HG02610 (cell line): ENCODE results near the gene FRAT1.
"Not testable (repeated sequence)": the region's sequence is repeated elsewhere in the genome, so short reads cannot be mapped to it uniquely, and the experiment has no call there.

Source experiments
- ATAC-seq: cut with Tn5 transposase; IDR thresholded peaks from one replicate; pipeline ENCODE4 v1.9.1; 2021; ENCODE audit warnings: mild to moderate bottlenecking, moderate library complexity; ENCODE audit not compliant: unreplicated experiment

FRAT1 gene, protein sequence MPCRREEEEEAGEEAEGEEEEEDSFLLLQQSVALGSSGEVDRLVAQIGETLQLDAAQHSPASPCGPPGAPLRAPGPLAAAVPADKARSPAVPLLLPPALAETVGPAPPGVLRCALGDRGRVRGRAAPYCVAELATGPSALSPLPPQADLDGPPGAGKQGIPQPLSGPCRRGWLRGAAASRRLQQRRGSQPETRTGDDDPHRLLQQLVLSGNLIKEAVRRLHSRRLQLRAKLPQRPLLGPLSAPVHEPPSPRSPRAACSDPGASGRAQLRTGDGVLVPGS

DNA sequence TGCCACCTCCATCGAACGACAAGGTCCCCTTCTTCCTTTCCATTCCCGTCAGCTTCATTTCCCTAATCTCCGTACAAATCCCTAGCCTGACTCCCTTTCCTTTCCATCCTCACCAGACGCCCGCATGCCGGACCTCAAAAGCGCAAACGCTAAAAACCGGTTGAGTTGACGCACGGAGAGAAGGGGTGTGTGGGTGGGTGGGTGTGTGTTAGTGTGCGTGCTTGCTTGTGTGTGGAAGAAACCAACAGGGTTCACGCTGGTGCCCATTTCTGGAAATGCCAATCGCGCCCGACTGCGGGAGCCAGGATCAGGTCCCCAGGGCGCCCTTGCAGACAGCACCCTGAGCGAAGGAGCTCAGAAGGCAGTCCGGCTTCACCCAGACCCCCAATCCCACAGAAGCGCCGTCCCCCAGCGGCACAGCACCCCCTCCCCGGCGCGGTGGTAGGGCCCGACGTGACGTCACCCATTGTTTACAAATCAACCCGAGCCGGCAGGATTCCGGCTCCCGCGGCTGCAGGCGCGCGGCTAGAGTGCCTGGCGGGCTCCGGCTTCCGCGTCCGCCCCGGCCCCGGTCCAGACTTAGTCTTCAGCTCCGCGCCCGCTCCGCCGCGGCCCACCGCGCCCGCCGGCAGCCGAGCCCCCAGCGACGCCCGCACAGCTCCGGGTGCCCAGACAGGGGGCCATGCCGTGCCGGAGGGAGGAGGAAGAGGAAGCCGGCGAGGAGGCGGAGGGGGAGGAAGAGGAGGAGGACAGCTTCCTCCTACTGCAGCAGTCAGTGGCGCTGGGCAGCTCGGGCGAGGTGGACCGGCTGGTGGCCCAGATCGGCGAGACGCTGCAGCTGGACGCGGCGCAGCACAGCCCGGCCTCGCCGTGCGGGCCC, at the start of gene FRAT1:
FRAT1 (plus strand) TSS at position 500 of the 880 bp plus-strand sequence; CDS start at position 683, 183 bp downstream.
- ATAC-seq: peak; percentile 79

DNA sequence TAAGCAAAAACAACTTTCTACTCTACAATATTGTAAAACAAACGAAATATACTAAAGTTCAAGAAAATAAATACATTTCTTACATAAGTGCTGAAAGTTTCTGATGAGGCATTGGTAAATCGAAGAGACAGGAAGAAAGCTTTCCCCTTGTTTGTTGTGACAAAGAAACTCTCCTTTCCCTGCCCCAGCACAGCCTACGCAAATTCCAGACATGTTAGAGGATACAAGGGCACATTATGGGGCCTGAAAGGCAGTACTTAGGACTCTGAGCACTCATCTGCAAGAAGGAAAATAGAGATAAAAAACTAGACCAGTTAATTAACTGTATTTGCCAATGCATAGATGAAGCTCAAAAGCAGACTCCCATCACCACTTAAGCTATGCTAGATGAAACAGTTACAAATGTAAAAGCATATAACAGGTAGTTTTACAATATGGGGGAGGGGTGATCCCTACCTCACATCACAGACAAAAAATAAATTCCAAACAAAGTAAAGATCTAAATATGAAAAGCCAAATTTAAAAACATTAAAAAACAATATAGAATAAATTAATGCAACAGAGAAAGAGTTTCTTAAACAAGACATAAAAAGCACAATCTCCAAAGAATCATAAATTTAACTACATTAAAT, 48.4 kb upstream of the FRAT1 start:
- no peak for ATAC-seq

DNA sequence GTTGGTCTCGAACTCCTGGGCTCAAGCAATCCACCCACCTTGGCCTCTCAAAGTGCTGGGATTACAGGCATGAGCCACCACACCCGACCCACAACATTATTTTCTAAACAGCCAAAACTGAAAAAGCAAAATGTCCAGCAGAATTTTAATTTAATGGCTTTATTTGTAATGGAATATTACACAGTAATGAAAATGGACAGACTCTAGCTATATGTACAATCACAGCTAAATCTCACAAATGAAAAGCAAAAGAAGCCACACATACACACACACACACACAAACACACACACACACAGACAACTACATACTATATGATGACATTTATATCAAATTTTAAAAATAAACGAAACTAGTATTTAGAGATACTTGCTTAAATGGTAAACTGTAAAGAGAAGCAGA, 45.4 kb upstream of the FRAT1 start:
- ATAC-seq: no peak

DNA sequence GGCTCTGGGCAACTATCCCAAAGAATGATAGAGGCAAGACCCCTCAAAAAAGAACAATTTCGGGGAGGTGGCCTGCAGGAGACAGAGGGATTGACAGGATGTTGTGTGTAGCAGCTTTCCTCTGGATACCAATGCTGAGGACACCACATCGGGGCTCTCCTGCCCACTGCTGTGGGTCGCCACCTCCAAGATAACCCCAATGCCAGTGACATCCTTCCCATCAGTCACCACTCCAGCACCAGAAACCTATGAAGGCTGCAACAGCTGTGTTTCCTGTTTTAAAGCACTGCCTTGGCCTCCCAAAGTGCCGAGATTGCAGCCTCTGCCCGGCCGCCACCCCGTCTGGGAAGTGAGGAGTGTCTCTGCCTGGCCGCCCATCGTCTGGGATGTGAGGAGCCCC, 44.2 kb upstream of the FRAT1 start:
- ATAC-seq: no peak

DNA sequence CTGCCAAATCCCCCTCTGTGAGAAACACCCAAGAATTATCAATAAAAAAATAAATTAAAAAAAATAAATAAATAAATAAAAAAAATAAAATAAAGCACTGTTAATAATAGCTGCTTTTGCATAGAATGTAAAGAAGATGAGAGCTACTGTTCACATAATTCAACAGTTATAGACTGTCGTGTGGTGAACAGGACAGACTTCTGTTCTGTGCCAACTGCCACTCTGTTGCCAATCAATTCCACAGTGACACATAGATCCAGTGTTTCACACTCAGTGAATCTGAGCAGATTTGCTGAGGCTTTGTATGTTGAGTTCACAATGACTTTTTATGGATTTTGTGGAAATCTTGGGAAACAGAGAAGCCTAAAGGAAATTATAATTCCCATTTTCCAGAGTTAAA, 41.5 kb upstream of the FRAT1 start:
- ATAC-seq: no peak

DNA sequence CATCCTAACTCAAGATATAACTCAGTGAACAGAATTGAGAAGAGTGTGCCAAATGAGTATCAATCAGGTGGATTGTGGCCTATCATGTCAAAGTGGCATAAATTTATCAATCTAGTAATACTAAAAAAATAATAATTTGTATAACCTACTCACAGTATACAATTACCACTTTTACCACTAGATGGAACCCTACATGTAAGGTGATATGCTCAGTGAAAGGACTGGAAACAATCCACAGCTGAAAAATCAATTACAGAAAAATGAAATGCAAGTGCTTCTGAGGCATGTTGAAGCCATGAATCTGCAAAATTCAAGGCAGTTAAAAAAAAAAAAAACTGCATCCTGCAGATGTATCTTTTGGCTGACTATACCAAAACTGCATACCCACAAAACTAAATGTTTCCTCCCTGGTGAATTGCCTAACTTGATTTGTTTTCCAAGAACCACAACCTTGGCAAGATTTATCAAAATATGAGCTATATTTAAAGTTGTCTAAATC, 40.5 kb upstream of the FRAT1 start:
- no peak for ATAC-seq

DNA sequence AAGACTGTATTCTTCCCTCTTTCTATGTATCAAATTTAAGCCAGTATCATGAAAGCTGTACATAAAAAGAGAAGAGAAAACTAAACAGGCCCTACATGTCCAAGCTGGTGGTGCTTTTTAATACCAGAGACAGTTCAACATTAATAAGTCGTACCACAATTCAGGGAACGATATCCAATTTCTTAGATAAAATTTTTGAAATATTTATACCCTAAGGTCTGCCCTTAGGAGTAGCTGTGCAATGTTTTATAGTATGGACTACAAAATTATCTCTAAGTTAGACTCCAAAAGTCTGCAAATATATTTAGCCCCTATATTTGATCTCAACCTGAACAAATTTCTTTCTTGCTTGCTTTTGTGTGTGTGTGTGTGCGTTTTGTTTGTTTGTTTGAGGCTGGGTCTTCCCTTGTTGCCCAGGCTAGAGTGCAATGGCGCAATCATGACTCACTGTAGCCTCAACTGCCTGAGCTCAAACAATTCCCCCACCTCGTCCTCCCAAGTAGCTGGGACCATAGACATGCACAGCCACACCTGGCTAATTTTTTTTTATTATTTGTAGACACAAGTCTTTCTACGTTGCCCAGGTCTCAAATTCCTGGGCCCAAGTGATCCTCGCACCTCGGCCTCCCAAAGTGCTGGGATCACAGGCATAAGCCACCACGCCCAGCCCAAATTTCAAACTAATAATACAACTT, 39.8 kb upstream of the FRAT1 start:
- no peak for ATAC-seq

DNA sequence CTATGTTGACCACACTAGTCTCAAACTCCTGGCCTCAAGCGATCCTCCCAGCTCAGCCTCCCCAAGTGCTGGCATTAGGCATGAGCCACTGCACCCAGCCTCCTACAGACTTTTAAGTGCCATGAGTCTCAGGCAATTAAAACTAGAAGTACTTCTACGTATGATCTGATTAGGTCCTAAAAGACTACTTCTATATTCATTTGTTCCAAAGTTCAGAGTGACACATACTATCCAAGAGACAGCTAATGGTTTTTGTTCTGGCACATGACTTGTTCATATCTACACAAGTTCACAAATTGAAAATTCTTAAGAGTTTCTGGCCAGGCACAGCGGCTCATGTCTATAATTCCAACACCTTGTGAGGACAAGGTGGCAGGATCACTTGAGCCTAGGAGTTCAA, 38.3 kb upstream of the FRAT1 start:
- ATAC-seq: no peak

DNA sequence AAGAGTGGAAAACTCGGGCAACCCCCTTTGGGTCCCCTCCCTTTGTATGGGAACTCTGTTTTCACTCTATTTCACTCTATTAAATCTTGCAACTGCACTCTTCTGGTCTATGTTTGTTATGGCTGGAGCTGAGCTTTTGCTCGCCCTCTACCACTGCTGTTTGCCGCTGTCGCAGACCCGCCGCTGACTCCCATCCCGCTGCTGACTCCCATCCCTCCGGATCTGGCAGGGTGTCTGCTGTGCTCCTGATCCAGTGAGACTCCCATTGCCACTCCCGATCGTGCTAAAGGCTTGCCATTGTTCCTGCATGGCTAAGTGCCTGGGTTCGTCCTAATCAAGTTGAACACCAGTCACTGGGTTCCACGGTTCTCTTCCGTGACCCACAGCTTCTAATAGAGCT, 29.0 kb upstream of the FRAT1 start:
- ATAC-seq: not testable (repeated sequence)

DNA sequence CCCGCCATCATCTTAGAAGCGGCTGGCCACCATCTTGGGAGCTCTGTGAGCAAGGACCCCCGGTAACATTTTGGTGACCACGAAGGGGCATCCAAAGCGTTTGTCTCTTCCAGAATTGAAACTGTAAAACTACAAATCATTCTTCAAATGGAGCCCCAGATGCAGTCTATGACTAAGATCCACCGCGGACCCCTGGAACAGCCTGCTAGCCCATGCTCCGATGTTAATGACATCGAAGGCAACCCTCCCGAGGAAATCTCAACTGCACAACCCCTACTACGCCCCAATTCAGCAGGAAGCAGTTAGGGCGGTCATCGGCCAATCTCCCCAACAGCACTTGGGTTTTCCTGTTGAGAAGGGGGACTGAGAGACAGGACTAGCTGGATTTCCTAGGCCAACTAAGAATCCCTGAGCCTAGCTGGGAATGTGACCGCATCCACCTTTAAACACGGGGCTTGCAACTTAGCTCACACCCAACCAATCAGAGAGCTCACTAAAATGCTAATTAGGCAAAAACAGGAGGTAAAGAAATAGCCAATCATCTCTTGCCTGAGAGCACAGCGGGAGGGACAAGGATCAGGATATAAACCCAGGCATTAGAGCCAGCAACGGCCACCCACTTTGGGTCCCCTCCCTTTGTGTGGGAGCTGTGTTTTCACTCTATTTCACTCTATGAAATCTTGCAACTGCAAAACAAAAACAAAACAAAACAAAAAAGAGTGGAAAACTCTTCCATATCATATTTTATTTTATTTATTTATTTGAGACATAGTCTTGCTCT, 28.3 kb upstream of the FRAT1 start:
- ATAC-seq: not testable (repeated sequence)

DNA sequence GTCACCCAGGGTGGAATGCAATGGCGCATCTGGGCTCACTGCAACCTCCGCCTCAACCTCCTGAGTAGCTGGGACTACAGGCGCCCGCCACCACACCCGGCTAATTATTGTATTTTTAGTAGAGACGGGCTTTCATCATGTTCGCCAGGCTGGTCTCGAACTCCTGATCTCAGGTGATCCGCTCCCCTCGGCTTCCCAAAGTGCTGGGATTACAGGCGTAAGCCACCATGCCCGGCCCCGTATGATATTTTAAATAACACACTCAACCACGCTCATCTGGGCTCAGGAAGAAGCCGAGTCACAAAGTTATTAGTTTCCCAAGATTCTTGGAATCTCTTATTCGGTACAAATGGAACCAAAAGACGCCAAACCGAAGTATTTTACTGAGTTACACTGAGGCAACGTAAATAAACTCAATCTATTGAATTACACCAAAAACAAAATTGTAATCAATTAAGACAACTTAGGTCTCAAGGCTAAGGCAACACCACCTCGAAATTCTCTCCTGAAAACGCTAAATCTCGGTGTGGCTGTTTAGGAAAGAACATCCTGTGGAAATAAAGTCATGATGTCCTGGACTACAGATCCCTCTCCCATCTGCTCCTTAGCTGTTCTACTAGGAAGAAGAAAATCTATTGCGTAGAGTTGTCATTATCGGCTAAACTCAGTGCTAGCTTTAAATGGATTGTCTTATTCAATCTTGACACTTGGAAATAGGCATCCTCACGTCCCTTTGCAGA, 27.5 kb upstream of the FRAT1 start:
- ATAC-seq: no peak

DNA sequence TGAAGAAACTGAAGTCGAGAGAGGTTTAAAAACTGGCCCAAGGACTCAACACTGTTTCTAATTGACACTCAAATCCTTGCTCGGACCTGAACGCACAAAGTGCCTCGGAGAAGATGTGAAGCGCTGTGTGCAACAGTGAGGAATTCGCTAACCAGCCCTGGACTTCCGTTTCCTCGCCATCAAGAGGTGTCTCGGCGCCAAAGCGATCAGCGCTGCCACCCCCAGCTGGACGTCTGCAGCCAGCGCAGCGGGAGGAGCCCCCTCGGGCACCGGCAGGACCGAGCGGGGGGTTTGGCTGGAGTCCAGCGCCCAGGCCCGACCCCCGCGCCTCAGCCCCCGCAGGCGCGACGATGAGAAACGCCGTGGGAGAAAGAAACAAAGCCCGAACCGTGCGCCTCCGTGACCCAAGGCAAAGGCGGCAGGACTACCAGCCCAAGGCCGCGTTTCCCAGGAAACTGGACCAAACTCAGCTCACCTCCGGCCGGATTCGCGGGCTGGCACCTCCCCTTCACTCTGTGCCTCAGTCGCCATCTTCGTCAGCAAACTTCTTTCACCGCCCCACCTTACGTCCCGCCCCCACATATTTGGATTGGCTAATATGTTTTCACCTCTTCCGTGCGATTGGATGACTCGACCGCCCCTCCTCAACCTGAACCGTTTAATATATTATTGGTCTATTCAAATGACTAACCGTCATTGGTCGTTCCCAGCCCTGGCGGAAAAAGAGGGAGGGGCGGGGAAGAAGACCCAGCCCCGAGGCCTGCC, 26.8 kb upstream of the FRAT1 start, which contains the start of gene ARHGAP19:
ARHGAP19 (minus strand) TSS at position 541 of the 765 bp plus-strand sequence; CDS start at position 531, 10 bp downstream.
- ATAC-seq: peak; percentile 97

DNA sequence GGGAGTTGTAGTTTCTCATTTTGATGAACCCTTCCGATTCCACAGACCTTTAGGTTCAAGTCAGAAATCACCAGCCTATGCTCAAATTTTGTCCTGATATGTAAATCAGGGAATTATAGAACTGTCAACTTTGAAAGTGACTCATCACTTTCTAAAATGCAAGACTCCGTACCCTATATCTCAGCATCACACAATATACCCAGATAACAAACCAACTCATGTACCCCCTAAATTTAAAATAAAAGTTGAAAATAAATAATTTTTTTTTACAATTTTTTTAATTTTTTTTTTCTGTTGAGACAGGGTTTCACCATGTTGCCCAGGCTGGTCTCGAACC, 26.2 kb upstream of the FRAT1 start:
- no peak for ATAC-seq

DNA sequence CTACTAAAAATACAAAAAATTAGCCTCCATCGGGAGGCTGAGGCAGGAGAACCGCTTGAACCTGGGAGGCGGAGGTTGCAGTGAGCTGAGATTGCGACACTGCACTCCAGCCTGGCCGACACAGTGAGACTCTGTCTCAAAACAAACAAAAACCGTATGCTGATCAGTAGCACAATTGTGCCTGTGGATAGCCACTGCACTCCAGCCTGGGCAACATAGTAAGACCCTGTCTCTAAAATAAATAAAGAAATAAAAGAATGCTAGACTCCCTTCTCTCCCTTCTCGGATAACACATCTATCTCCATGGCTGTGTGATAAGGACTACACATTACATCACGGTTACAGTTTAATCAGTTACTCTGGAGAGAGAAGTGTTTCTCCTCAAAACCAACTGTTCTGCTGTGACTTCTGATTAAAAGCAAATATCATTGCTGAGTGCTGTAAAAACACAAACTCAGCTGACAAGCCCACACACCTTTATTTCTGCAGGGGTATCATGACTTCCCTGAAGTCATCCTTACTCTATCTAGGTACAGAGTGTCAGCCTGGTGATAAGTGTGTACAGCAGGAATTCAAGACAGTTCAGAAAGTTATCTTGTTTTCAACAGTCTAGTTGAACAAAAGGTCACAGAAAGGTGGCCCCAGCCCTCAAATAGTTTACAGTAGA, 21.4 kb upstream of the FRAT1 start:
- ATAC-seq: no peak

DNA sequence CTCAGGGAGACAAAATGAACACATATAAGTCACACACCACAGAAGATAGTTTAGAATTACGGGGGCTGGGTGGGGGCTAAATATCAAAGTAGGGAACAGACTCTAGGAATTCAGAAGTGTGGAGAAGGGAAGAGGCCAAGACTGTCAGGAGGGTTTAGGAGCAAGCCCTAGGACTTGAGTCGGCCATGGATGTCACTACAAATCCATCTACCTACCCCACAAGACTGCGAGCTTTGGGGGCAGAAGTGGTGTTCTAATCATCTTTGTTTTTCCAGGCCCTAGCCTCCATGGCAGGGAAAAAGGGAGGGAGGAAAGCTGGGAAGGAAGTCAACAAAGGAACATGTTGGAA, 20.9 kb upstream of the FRAT1 start:
- no peak for ATAC-seq

DNA sequence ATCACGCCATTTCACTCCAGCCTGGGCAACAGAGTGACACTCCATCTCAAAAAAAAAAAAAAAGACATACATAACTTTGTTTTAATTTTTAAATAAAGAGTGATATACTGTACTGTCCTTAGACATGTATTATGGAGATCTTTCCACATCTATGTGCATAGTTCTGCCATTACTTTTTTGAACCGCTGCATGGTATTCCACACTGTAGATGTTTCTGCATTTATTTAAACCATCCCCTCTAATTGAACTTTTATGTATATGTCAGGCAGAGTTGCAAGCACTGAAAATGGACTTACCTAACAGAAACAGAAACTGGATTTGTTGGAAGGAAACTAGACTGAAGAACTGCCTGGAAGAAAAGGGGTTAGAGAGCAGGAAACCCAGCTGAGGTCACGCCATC, 18.1 kb upstream of the FRAT1 start:
- no peak for ATAC-seq

DNA sequence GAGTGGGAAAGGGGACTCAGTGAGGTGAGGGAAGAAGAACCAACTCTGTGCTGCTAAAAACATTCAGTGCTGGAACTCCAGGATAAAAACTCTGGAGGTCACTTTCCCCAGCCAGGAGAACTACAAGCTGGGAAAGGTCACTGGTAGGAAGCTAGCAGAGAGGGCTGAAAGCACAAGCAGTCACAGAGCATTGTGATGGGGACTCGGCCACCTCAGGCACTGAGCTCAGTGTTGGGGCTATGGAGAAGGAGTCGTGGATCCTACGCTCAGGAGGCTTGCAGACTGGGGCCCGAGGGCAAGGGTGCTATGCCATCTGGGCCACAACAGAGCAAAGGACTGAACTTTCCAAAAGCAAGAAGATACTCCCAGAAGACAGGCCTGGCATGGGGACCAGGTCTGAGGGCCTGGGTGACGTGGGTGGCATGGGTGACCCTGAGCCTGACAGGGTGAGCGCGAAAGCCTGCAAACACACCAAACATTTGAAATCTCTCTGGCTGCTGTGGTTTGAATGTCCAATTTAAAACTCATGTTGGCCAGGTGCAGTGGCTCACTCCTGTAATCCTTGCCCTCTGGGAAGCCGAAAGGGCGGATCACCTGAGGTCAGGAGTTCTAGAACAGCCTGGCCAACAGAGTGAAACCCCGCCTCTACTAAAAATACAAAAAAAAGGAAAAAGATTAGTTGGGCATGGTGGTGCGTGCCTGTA, 16.8 kb upstream of the FRAT1 start:
- no peak for ATAC-seq

DNA sequence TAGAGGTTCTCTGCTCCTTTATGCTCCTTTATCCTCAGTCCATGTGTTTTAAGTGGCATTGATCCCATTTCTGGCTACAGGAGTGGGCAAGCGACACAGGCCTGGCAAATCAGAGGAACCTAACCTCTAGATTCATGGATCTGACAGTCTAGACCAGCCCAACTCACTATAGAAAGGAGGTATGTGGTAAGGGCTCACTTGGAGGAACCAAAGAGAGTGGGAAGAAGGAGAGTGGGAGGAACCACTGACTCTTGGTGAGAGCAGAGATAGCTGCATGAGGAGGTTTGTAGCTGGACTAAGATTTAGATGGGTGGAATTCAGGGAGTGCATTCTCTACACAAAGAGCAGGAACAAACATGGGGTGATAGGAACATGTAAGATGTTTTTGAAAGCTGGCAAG, 11.6 kb upstream of the FRAT1 start:
- ATAC-seq: no peak
